Measurements from ENCODE around the gene MEGF6.

- TF ChIP-seq EZH2 (IDR thresholded peaks at IDR 0.05), result no peak
- TF ChIP-seq POLR2AphosphoS5 (IDR thresholded peaks at IDR 0.05; ENCODE audit: borderline replicate concordance, low read depth, low read length), result no peak
These were observed 69.4 kb downstream of the MEGF6 start for GRCh38 chr1:3541936-3542335.
